Suprapubic skin (tissue), 4 donors: ENCODE results near the gene LRFN4. TPM values are rescaled to one million over a fixed set of nuclear protein-coding genes. Genes with fewer than 3 reads are reported as not detected.

ENCODE experiments used
- DNase-seq, 2 donors: peaks; one replicate each; pipeline ENCODE4 v3.0.0-alpha.2; 2019; ENCODE audit warnings: low spot score in 2 of 2
- H3K27ac ChIP-seq: fragments of 200-600 bp; sonication (generic); one replicate; pipeline ENCODE4 v1.5.1; 2019
- H3K27me3 ChIP-seq: fragments of 200-600 bp; sonication (generic); one replicate; pipeline ENCODE4 v1.5.1; 2019
- H3K36me3 ChIP-seq: fragments of 200-600 bp; sonication (generic); one replicate; pipeline ENCODE4 v1.5.1; 2019
- H3K4me1 ChIP-seq: fragments of 200-600 bp; sonication (generic); one replicate; pipeline ENCODE4 v1.5.1; 2019
- H3K4me3 ChIP-seq: fragments of 200-600 bp; sonication (generic); one replicate; pipeline ENCODE4 v1.5.1; 2019; ENCODE audit warnings: mild to moderate bottlenecking
- H3K9me3 ChIP-seq: fragments of 200-600 bp; sonication (generic); one replicate; pipeline ENCODE4 v1.5.1; 2019
- EP300 ChIP-seq: sonication (generic); formaldehyde crosslinking; IDR thresholded peaks from one replicate; pipeline ENCODE4 v1.6.1; 2017; ENCODE audit warnings: antibody characterized with exemption
- POLR2A ChIP-seq, 2 donors: fragments of 450-650 bp; IDR thresholded peaks; one replicate each; pipeline ENCODE4 v1.6.1; 2017; ENCODE audit warnings: antibody characterized with exemption in 2 of 2, mild to moderate bottlenecking in 2 of 2, moderate library complexity in 2 of 2
- POLR2AphosphoS5 ChIP-seq, 3 donors: sonication (generic); formaldehyde crosslinking; IDR thresholded peaks; one replicate each; pipeline ENCODE4 v1.6.1; 2017; ENCODE audit warnings: antibody characterized with exemption in 3 of 3
- WGBS: methylation state at CpG from one replicate; pipeline ENCODE4 v1.1.5; 2018; 5-methylcytosine and 5-hydroxymethylcytosine counted together
- total RNA-seq, 4 donors: library from RNA; depleted of rRNA; stranded (reverse); fragments of >200 nt; gene quantifications; one replicate each; pipeline ENCODE4 v1.1.0, GENCODE V29; 2016
- TF ChIP-seq, protein P1 (sequence below), 2 donors: fragments of 200-600 bp in 1 of 2; fragments of 450-650 bp in 1 of 2; sonication (generic) in 1 of 2; IDR thresholded peaks; one replicate each; pipeline ENCODE4 v1.5.1; 2016 to 2019; ENCODE audit warnings: antibody characterized with exemption in 2 of 2, mild to moderate bottlenecking in 1 of 2, moderate library complexity in 1 of 2

LRFN4 gene
- total RNA-seq, 4 donors from 2014 or later, result 6.0 to 8.5 (median 8.3) TPM

DNA sequence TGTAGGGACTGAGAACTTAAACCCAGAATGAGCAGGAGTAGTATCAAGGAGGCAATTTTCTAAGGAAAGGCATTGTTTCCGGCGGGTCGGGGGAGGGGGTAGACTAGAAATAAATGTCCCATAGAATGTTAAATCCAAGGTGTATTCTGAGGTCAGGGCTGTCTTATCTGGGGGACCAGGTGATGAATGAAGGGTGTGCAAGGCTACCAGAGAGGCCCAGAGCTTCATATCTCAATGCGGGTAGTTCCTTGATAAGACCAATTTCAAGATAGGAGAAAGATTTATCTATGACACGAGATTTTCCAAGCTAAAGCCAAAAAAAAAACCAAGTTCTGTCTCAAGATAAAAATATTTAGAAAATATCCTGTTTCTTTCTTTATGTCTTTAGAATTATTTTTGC, 21.9 kb upstream of the LRFN4 start:
- no peak for TF ChIP-seq POLR2AphosphoS5 (IDR thresholded peaks at IDR 0.05)
- TF ChIP-seq, protein P1, sequence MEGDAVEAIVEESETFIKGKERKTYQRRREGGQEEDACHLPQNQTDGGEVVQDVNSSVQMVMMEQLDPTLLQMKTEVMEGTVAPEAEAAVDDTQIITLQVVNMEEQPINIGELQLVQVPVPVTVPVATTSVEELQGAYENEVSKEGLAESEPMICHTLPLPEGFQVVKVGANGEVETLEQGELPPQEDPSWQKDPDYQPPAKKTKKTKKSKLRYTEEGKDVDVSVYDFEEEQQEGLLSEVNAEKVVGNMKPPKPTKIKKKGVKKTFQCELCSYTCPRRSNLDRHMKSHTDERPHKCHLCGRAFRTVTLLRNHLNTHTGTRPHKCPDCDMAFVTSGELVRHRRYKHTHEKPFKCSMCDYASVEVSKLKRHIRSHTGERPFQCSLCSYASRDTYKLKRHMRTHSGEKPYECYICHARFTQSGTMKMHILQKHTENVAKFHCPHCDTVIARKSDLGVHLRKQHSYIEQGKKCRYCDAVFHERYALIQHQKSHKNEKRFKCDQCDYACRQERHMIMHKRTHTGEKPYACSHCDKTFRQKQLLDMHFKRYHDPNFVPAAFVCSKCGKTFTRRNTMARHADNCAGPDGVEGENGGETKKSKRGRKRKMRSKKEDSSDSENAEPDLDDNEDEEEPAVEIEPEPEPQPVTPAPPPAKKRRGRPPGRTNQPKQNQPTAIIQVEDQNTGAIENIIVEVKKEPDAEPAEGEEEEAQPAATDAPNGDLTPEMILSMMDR (IDR thresholded peaks at IDR 0.05), result no peak
- no peak overlapping the region for H3K4me3 ChIP-seq
- peaks cover 33% of the 10 kb centered on the region for H3K36me3 ChIP-seq
- no peaks in the 10 kb centered on the region for H3K9me3 ChIP-seq
- no peak overlapping the region for H3K27ac ChIP-seq
- no peak for DNase-seq
- no peaks in the 10 kb centered on the region for H3K27me3 ChIP-seq
- peaks cover 10% of the 10 kb centered on the region for H3K4me1 ChIP-seq
- WGBS, result 77% methylated on average over 5 of the region's 5 CpGs

DNA sequence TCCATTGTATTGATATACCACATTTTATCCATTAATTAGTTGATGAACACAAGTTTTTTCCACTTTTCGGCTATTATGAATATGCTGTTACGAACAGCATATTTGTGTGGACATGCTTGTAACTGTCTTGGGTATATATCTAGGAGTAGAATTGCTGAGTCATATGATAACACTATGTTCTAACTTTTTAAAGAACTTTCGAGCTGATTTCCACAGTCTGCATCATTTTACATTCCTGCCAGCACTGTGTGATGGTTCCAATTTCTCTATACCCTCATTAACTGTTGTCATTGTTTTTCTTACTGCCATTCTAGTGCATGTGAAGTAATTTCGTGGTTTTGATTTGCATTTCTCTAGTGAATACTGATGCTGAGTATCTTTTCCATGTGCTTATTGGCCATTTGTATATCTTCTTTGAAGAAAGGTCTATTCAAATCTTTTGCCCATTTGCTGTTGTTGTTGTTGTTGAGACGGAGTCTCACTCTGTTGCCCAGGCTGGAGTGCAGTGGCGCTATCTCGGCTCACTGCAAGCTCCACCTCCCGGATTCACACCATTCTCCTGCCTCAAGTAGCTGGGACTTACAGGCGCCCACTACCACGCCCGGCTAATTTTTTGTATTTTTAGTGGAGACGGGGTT, 21.0 kb upstream of the LRFN4 start:
- Histone ChIP-seq H3K27ac (no peak overlapping the region), H3K36me3 (peaks cover 37% of the 10 kb centered on the region), H3K4me1 (peaks cover 17% of the 10 kb centered on the region), H3K4me3 (no peak overlapping the region), H3K9me3 (no peaks in the 10 kb centered on the region), H3K27me3 (no peaks in the 10 kb centered on the region)
- 83% methylated on average over 12 of the region's 12 CpGs for WGBS
- DNase-seq, result no peak
- no peak for TF ChIP-seq POLR2A (IDR thresholded peaks at IDR 0.05)
- no peak for TF ChIP-seq EP300
- no peak for TF ChIP-seq POLR2AphosphoS5 (IDR thresholded peaks at IDR 0.05)
- TF ChIP-seq, protein P1 (IDR thresholded peaks at IDR 0.05), result no peak

DNA sequence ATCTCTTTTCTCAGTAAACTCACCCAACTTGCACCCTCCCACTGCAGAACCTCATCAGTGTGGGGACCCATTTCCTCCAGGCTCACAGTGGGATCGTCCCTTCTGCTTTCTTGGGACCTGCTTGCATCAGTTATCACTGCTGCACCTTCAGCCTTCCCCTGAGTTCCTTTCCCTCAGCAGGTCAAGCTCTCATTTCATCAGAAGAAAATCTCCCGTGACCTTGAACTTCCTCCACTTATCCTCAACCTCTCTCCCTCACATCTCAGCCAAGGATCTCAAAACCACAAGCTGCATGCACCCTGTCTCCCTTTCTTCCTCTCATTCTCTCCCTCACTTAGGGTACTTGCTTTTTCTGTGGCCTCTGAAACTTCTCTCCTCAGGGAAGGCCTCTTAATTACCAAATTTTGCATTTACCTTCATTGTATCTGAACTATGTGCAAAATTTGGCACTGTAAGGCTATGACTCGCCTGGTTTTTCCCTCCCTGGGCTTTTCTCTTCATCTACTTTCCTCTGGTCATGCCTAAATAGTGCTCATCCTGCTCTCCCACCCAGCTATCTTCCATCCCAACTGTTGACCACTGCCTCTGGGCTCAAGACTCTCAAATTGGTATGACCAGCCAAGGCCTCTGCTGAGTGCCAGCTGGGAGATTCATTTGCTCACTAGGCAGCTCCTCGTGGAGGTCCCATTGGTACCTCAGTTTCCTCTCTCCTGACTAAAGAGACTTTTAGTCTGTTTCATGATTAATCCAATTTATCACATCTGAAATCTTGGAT, 16.4 kb upstream of the LRFN4 start:
- Histone ChIP-seq H3K9me3 (no peaks in the 10 kb centered on the region), H3K36me3 (peaks cover 38% of the 10 kb centered on the region), H3K4me3 (no peak overlapping the region), H3K27me3 (no peaks in the 10 kb centered on the region), H3K27ac (no peak overlapping the region), H3K4me1 (peaks cover 41% of the 10 kb centered on the region)
- TF ChIP-seq POLR2A (IDR thresholded peaks at IDR 0.05) (no peak), EP300 (no peak), POLR2AphosphoS5 (IDR thresholded peaks at IDR 0.05) (no peak)
- TF ChIP-seq, protein P1 (IDR thresholded peaks at IDR 0.05), result no peak
- 77% methylated on average over 4 of the region's 4 CpGs for WGBS
- DNase-seq, result no peak

DNA sequence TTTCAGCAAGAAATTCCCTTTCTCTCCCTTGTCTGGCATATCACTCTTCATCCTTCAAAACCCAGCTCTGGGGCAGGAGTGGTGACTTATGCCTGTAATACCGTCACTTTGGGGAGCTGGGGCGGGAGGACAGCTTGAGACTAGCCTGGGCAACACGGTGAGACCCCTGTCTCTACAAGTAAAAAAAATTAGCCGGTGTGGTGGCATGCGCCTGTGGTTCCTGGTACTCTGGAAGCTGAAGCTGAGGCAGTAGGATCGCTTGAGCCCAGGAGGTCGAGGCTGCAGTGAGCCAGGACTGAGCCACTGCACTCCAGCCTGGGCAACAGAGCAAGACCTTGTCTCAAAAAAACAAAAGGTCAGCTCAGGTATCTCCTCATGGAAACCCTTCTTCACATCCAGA, 15.0 kb upstream of the LRFN4 start:
- Histone ChIP-seq H3K4me1 (peaks cover 41% of the 10 kb centered on the region), H3K27me3 (no peaks in the 10 kb centered on the region), H3K27ac (no peak overlapping the region), H3K36me3 (peaks cover 50% of the 10 kb centered on the region), H3K9me3 (no peaks in the 10 kb centered on the region), H3K4me3 (peak overlapping the region; percentile 92)
- peak; percentile 59 to 67 for DNase-seq
- 86% methylated on average over 7 of the region's 7 CpGs for WGBS
- TF ChIP-seq POLR2AphosphoS5 (IDR thresholded peaks at IDR 0.05), result no peak
- no peak for TF ChIP-seq POLR2A (IDR thresholded peaks at IDR 0.05)
- TF ChIP-seq, protein P1 (IDR thresholded peaks at IDR 0.05), result no peak
- TF ChIP-seq EP300, result no peak

DNA sequence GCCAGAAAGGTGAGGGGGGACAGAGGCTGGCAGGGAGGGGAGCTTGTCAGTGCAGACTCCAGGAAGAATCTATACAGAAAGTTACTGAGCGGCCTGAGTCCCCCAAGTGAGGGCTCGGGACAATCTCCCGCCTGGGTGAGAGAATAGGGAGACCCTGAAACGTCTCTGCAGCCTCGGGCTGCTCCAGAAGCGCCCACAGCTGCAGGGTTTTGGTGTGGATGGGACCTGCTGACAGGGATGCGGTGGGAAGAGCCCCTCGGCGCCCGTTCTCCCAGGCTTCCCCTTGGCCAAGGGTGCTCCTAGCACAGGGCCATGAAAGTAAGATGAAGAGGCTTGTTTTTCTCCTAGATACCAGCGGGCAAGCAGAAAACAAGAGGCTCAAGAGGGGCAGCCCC, 14.4 kb upstream of the LRFN4 start:
- no peak for DNase-seq
- TF ChIP-seq POLR2A (IDR thresholded peaks at IDR 0.05) (no peak), POLR2AphosphoS5 (IDR thresholded peaks at IDR 0.05) (no peak), EP300 (no peak)
- TF ChIP-seq, protein P1 (IDR thresholded peaks at IDR 0.05), result no peak
- Histone ChIP-seq H3K4me3 (peak overlapping the region; percentile 92), H3K9me3 (no peaks in the 10 kb centered on the region), H3K36me3 (peaks cover 51% of the 10 kb centered on the region), H3K27me3 (no peaks in the 10 kb centered on the region), H3K4me1 (peaks cover 41% of the 10 kb centered on the region), H3K27ac (peak overlapping the region; percentile 95)
- 3% methylated on average over 9 of the region's 11 CpGs for WGBS
